ENCODE results near the gene PRICKLE4. TPM values are rescaled to one million over a fixed set of nuclear protein-coding genes. Genes with fewer than 3 reads are reported as not detected.

PRICKLE4 gene
- total and polyA plus RNA-seq, 2 experiments from 2014 or later: 0.48 to 0.66 TPM

DNA sequence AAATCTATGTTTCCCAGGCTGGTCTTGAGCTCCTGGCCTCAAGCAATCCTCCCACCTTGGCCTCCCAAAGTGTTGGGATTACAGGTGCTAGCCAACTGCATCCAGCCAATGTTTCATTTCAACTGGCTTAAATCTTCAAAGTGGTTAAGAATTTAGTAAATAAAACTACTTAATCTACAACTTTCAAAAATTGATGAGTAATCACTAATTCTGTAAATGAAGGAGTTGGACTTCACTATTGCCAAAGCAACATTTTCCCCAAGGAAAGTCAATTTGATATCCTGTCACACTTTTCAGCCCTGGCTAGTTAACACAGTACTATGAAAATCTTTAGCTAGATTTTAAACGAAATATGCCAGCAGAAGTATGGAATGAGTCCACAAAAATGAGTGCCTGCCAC lies 10.7 kb downstream of the PRICKLE4 start:
- Histone ChIP-seq H3K79me2 (replicated peaks; ENCODE audit: insufficient read depth) (peaks cover 22% of the 10 kb centered on the region), H3K4me1 (ENCODE audit: insufficient read depth) (no peaks in the 10 kb centered on the region), H4K20me1 (replicated peaks; ENCODE audit: insufficient read depth) (0 out of 2 replicates have a peak, but pooled peaks cover 5% of the 10 kb centered on the region), H3K9me2 (ENCODE audit: insufficient read depth) (no peaks in the 10 kb centered on the region), H3K36me3 (ENCODE audit: insufficient read depth) (peaks cover 23% of the 10 kb centered on the region; the same call in 1 of the 2 replicates), H3K27me3 (ENCODE audit: insufficient read depth) (no peaks in the 10 kb centered on the region; the same call in 1 of the 2 replicates), H3K4me3 (no peak overlapping the region), H3K27ac (ENCODE audit: low read depth) (no peak overlapping the region), H3F3A (replicated peaks; ENCODE audit: low read depth) (0 out of 2 replicates have a peak, but pooled peaks cover 13% of the 10 kb centered on the region), H3K4me2 (no peak overlapping the region), H2AFZ (no peak overlapping the region)
- ATAC-seq (no peak), DNase-seq (ENCODE audit: low spot score) (no peak)
- TF ChIP-seq POLR2AphosphoS5 (IDR thresholded peaks at IDR 0.05; ENCODE audit: low read depth): no peak
- TF ChIP-seq CREB1 (CRISPR knock-in tag; IDR thresholded peaks at IDR 0.05; ENCODE audit: low read depth): no peak
- no peak for TF ChIP-seq ZNF331 (CRISPR knock-in tag; IDR thresholded peaks at IDR 0.05; ENCODE audit: low read depth)
- TF ChIP-seq STAT1 (IDR thresholded peaks at IDR 0.05; ENCODE audit: unreplicated experiment): no peak
- TF ChIP-seq, protein P1, sequence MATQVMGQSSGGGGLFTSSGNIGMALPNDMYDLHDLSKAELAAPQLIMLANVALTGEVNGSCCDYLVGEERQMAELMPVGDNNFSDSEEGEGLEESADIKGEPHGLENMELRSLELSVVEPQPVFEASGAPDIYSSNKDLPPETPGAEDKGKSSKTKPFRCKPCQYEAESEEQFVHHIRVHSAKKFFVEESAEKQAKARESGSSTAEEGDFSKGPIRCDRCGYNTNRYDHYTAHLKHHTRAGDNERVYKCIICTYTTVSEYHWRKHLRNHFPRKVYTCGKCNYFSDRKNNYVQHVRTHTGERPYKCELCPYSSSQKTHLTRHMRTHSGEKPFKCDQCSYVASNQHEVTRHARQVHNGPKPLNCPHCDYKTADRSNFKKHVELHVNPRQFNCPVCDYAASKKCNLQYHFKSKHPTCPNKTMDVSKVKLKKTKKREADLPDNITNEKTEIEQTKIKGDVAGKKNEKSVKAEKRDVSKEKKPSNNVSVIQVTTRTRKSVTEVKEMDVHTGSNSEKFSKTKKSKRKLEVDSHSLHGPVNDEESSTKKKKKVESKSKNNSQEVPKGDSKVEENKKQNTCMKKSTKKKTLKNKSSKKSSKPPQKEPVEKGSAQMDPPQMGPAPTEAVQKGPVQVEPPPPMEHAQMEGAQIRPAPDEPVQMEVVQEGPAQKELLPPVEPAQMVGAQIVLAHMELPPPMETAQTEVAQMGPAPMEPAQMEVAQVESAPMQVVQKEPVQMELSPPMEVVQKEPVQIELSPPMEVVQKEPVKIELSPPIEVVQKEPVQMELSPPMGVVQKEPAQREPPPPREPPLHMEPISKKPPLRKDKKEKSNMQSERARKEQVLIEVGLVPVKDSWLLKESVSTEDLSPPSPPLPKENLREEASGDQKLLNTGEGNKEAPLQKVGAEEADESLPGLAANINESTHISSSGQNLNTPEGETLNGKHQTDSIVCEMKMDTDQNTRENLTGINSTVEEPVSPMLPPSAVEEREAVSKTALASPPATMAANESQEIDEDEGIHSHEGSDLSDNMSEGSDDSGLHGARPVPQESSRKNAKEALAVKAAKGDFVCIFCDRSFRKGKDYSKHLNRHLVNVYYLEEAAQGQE (IDR thresholded peaks at IDR 0.05; ENCODE audit: unreplicated experiment): no peak
- no peak for TF ChIP-seq JUNB (IDR thresholded peaks at IDR 0.05; ENCODE audit: unreplicated experiment)
- no peak for TF ChIP-seq NANOG (IDR thresholded peaks at IDR 0.05; ENCODE audit: borderline replicate concordance)
- TF ChIP-seq ZNF114 (CRISPR knock-in tag; IDR thresholded peaks at IDR 0.05): no peak
- peaks cover 13% of the 10 kb centered on the region for H3K27me3 Mint-ChIP-seq (ENCODE audit: insufficient read depth, low read depth, poor library complexity)
- H3K9me3 Mint-ChIP-seq: peaks cover 7% of the 10 kb centered on the region; the same call in 2 of the 3 replicates
- H3K4me3 Mint-ChIP-seq: no peak overlapping the region
- no peak overlapping the region for H3K27ac Mint-ChIP-seq
- peaks cover 42% of the 10 kb centered on the region for H3K36me3 Mint-ChIP-seq (ENCODE audit: low read depth)
- no peaks in the 10 kb centered on the region; the same call in 2 of the 3 replicates for H3K4me1 Mint-ChIP-seq

DNA sequence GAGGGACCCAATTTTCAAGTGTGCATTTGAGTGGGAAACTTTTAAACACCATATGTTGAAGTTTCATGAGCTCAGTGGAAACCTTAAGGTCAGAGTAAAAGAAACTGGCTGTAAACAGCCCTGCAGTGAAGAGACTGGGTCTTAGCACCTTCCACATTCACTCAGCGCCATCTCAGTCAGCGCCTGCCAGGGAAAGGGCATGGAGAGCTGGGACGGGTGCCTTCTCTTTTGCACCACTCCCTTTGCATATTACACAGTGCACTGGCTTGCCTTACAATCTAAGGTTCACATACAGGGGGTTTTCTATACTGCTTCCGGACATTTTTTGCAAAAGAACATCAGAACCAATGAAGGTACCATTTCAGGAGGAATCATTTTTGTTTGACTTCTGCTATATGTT lies 11.4 kb downstream of the PRICKLE4 start:
- no peaks in the 10 kb centered on the region; the same call in 1 of the 2 replicates for H3K27me3 ChIP-seq (ENCODE audit: insufficient read depth)
- H3K4me1 Mint-ChIP-seq: no peaks in the 10 kb centered on the region; the same call in 2 of the 3 replicates
- H3K36me3 Mint-ChIP-seq (ENCODE audit: low read depth): peaks cover 42% of the 10 kb centered on the region
- H3K27ac Mint-ChIP-seq: no peak overlapping the region
- peaks cover 9% of the 10 kb centered on the region for H3K27me3 Mint-ChIP-seq (ENCODE audit: insufficient read depth, low read depth, poor library complexity)
- peaks cover 7% of the 10 kb centered on the region; the same call in 2 of the 3 replicates for H3K9me3 Mint-ChIP-seq
- H3F3A ChIP-seq (replicated peaks; ENCODE audit: low read depth): 0 out of 2 replicates have a peak, but pooled peaks cover 12% of the 10 kb centered on the region
- H3K4me1 ChIP-seq (ENCODE audit: insufficient read depth): no peaks in the 10 kb centered on the region
- H2AFZ ChIP-seq: no peak overlapping the region
- DNase-seq (ENCODE audit: low spot score) (no peak), ATAC-seq (no peak)
- H3K9me2 ChIP-seq (ENCODE audit: insufficient read depth): no peaks in the 10 kb centered on the region
- peaks cover 5% of the 10 kb centered on the region; the same call in 1 of the 2 replicates for H4K20me1 ChIP-seq (replicated peaks; ENCODE audit: insufficient read depth)
- H3K36me3 ChIP-seq (ENCODE audit: insufficient read depth): peaks cover 23% of the 10 kb centered on the region; the same call in 1 of the 2 replicates
- H3K79me2 ChIP-seq (replicated peaks; ENCODE audit: insufficient read depth): peaks cover 22% of the 10 kb centered on the region
- TF ChIP-seq POLR2AphosphoS5 (IDR thresholded peaks at IDR 0.05; ENCODE audit: low read depth) (no peak), CREB1 (CRISPR knock-in tag; IDR thresholded peaks at IDR 0.05; ENCODE audit: low read depth) (no peak), JUNB (IDR thresholded peaks at IDR 0.05; ENCODE audit: unreplicated experiment) (no peak)
- TF ChIP-seq, protein P2, sequence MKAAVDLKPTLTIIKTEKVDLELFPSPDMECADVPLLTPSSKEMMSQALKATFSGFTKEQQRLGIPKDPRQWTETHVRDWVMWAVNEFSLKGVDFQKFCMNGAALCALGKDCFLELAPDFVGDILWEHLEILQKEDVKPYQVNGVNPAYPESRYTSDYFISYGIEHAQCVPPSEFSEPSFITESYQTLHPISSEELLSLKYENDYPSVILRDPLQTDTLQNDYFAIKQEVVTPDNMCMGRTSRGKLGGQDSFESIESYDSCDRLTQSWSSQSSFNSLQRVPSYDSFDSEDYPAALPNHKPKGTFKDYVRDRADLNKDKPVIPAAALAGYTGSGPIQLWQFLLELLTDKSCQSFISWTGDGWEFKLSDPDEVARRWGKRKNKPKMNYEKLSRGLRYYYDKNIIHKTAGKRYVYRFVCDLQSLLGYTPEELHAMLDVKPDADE (IDR thresholded peaks at IDR 0.05): no peak
- TF ChIP-seq, protein P3, sequence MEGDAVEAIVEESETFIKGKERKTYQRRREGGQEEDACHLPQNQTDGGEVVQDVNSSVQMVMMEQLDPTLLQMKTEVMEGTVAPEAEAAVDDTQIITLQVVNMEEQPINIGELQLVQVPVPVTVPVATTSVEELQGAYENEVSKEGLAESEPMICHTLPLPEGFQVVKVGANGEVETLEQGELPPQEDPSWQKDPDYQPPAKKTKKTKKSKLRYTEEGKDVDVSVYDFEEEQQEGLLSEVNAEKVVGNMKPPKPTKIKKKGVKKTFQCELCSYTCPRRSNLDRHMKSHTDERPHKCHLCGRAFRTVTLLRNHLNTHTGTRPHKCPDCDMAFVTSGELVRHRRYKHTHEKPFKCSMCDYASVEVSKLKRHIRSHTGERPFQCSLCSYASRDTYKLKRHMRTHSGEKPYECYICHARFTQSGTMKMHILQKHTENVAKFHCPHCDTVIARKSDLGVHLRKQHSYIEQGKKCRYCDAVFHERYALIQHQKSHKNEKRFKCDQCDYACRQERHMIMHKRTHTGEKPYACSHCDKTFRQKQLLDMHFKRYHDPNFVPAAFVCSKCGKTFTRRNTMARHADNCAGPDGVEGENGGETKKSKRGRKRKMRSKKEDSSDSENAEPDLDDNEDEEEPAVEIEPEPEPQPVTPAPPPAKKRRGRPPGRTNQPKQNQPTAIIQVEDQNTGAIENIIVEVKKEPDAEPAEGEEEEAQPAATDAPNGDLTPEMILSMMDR (conservative IDR thresholded peaks at IDR 0.05; ENCODE audit: low read depth in 2 of 2): no peak
- no peak overlapping the region for H3K27ac ChIP-seq (ENCODE audit: low read depth)
- H3K4me3 ChIP-seq: no peak overlapping the region
- H3K4me2 ChIP-seq: no peak overlapping the region
- H3K4me3 Mint-ChIP-seq: no peak overlapping the region

All from GM23338 (cell line).